HG03565 (cell line): Measurements from ENCODE around the gene ASNS.
"Not testable (repeated sequence)": the region's sequence is repeated elsewhere in the genome, so short reads cannot be mapped to it uniquely, and the experiment has no call there.

ENCODE experiments used
- ATAC-seq: cut with Tn5 transposase; IDR thresholded peaks from one replicate; pipeline ENCODE4 v1.9.1; 2021; ENCODE audit warnings: mild to moderate bottlenecking, moderate library complexity; ENCODE audit not compliant: unreplicated experiment

Gene ASNS, protein sequence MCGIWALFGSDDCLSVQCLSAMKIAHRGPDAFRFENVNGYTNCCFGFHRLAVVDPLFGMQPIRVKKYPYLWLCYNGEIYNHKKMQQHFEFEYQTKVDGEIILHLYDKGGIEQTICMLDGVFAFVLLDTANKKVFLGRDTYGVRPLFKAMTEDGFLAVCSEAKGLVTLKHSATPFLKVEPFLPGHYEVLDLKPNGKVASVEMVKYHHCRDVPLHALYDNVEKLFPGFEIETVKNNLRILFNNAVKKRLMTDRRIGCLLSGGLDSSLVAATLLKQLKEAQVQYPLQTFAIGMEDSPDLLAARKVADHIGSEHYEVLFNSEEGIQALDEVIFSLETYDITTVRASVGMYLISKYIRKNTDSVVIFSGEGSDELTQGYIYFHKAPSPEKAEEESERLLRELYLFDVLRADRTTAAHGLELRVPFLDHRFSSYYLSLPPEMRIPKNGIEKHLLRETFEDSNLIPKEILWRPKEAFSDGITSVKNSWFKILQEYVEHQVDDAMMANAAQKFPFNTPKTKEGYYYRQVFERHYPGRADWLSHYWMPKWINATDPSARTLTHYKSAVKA

DNA sequence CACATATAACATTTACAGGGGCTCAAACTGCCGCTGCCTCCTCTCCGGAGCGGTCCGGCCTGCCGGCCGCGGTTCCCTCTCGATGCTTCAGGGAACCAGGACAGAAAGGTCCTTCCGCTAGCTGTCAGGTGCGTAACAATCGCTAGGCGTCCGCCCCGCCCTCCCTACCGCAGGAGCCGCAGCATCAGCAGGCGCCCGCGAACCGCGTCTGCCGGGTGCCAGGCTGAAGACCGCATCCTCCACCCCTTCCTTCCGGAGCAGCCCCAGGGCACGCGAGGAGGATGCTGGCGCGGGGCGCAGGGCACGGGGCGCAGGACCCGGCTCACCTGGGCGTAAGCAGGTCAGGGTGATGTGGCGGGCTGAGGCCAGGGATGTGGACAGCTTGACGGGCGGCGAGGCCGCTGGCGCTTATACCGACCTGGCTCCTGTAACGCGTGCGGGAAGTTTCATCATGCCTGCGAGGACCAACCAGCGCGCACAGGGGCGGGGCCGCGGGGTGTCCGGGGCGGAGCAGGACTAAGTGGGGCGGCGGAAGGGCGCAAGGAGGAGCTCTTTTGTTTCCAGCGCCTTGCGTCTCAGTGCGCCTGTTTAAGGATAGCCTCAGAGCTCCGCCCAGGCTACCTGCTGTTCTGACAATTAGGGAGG is at the start of gene ASNS:
Gene ASNS (minus strand): TSS at position 384 of the 645 bp plus-strand sequence. CDS start 3,252 bp downstream, outside the sequence.
- ATAC-seq = peak; percentile 98

DNA sequence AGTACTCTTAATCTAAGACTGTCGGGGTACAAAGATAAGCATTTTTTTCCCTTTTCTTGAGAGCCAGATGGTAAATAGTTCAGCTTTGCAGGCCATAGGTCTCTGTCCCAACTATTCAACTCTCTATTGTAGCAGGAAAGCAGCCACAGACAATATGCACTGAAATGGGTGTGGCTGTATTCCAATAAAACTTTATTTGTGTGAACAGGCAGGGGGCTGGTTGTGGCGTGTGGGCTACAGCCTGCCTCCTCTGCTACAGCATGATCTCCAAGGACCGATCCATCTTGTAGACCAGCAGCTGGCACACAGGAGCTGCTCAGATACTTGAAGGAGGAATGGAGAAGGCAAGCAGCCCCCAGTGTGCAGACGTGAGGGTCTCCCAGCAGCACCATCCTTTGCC is 49.0 kb upstream of the ASNS start:
- ATAC-seq = not testable (repeated sequence)

DNA sequence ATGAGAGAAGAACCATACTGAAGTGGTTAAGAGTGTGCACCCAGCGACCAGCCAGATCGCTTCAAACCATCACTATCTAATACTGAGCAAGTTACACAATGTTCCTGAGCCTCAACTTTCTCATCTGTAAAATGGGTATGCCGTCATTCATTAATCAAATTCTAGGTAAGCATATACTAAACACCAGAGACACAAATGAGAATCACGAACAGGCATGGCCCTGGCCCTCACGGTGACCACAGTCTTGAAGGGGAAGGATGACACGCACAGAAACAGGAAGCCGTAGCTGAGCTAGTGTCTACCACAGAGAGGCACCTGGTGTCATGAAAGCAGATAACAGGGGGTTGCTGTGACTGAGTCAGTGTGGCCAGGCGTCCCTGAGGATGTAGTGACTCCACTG is 43.1 kb upstream of the ASNS start:
- not testable (repeated sequence) for ATAC-seq

DNA sequence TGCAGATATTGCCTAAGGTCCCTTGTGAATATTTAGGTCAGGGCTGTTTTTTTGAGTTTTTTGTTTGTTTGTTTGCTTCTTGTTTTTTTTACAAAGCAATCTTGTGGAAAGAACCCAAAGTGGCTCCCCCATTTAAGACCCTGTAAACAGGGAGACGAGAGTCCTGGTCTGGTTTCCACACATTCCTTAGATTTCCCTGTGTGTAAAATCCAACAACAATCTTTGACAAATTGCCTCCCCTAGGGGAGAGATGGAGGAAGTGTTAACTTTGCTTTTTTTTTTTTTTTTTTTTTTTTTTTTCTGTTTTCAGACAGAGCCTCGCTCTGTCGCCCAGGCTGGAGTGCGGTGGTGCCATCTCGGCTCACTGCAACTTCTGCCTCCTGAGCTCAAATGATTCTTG is 40.1 kb upstream of the ASNS start:
- ATAC-seq = not testable (repeated sequence)

DNA sequence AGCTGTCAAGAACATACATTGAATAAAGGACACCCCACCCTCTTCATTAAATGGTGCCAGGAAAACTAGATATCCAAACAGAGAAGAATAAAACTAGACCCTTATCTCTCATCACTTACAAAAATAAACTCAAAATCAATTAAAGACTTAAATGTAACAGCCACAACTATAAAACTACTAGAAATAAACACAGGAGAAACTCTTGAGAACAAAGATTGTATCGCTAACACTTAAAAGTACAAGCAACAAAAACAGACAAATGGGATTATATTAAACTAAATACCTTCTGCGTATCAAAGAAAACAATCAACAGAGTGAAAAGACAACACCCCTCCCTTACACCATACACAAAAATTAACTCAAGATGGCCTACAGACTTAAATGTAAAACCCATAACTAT is 24.7 kb upstream of the ASNS start:
- ATAC-seq = not testable (repeated sequence)

DNA sequence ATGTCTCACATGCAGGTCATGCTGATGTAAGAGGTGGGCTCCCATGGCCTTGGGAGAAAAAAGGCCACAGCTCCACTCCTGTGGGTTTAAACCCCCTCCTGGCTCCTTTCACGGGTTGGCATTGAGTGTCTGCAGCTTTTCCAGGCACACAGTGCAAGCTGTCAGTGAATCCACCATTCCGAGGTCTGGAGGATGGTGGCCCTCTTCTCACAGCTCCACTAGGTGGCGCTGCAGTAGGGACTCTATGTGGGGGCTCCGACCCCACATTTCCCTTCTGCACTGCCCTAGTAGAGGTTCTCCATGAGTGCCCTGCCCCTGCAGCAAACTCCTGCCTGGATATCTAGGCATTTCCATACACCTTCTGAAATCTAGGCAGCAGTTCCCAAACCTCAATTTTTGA is 19.5 kb upstream of the ASNS start:
- not testable (repeated sequence) for ATAC-seq

DNA sequence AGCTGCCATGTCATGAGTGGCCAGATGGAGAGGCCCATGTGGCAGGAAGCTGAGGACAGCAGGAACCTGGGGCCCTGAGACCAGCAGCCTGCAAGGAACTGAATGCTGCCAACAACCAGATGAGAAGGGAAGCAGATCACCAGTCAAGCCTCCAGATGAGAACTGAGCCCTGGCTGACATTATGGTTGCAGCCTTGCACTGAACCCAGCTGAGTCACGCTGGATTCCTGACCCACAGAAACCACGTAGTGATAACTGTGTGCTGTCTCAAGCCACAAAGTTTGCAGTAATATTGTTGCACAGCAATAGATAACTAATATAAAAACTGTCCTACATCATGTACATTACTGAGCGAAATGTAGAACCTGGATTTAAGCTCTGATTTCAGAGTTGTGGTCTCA is 7.3 kb upstream of the ASNS start:
- not testable (repeated sequence) for ATAC-seq

DNA sequence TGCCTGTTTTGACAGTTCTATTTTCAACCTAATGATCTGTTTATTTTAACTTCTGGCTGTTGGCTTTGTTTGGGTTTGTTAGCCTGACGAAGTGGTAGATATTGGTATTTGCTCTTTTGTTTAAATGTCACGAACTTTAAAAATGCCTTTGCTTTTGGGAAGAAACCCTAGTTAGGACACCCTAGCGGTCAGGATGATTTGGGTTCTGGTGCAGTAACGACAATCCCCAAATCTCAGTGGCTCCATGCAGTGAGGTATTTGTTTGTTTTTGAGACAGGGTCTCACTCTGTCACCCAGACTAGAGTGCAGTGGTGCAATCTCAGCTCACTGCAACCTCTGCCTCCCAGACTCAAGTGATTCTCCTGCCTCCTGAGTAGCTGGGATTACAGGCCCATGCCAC is 2.7 kb upstream of the ASNS start:
- not testable (repeated sequence) for ATAC-seq

DNA sequence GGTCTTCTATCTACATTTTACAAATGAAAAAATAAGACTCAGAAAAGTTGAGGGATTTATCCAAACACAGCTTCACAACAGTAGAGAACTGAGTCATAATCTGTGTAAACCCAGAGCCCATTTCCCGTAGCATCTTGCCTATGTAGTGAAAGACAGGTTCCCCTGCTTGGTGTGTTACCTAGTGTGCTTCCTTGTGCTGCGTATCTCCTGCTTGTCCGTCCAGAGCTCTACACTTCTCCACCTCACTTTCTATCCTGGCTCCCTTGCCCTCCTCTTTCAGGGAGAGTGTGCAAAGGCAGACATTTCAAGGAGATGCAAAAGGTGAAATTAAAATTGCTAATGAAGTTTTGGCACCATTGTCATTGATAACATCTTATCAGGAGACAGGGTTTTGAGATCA is 1.4 kb upstream of the ASNS start:
- no peak for ATAC-seq

DNA sequence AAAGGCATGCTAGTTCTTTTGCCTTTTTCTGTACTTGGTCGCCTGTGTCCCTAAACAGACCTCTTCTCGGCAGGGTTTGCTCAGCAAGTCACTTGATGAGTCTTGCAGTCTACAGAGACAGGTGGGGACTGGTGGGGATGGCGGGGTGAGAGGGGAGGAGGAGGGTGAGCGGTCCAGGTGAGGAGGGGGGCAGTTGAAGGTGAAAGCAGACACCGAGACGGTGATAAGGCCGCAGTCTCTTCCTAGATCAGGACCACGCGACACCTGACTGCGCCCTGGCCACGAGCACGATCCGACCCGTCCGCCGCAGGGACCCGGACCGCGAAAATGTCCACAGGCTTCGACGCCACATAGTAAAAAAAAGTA is 566 bp downstream of the ASNS start:
- no peak for ATAC-seq

DNA sequence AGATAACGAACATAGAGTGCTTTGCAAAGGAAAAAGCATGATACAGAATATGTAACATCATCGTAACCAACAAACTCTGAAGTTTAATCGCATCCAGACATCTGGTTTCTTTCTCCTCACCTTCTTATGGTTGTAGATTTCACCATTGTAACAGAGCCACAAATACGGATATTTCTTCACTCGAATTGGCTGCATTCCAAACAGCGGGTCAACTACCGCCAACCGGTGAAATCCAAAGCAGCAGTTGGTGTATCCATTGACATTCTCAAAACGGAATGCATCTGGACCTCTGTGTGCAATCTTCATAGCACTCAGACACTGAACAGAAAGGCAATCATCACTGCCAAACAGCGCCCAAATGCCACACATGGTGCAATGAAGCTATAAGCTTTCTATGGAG is 3.4 kb downstream of the ASNS start:
- ATAC-seq = no peak

DNA sequence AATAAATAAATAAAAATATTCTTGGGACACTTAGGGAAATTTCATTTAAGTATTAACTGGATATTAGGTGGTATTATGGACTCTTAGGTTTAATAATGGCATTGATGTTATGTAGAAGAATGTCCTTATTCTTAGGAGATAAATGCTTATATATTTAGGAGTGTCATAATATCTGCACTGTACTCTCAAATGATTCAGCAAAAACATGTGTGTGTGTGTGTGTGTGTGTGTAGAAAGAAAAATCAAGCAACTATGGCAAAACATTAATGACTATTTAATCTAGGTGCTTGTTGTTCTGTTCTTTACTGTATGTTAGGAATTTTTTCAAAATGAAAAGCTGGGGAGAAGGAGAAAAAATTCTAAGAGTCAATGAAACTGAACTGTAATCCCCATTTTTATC is 3.9 kb downstream of the ASNS start:
- no peak for ATAC-seq

DNA sequence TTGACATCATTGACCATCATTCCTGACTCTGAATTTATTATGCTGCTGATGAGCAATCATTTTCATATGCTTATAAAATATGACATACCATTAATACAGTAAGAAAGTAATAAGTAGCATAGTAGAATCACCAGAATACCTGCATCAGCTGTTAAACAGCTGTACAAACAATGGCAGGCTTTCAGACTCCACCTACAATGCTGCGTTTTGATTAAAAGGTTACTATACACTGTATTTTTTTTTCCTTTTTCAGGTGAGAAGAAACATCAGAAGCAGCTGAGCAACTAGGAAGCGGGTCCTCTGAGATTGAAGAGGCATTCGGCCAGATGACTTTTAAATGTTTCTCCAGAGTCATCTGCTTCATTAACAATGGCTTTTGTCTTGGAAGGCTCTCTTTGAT is 7.1 kb downstream of the ASNS start:
- ATAC-seq = no peak

DNA sequence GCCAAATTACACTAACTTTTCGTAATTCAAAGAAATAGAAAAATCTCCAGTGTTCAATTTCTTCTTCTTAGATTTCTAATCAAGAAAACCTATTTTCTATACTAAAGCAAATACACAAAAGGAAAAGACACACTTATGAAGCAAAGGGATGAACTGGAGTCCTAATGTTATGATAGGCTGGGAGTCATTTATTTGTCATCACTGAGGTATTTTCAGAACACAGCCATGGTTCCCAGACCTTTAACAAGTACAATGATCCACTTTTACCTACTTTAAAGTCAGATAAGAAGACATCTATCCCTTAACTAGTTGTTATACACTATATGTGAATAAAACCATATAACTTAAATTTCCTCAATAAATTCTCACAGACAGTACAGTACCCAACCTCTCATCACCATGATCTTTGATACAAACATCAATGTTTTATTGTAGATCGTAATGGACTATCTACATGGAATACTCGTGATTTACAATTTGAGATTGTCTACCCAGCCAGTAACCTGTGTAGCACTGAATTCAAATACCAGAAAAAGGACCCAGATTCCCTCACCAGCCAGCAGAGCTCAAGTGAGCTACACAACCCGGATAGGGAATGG is 12.5 kb downstream of the ASNS start:
- ATAC-seq = no peak

DNA sequence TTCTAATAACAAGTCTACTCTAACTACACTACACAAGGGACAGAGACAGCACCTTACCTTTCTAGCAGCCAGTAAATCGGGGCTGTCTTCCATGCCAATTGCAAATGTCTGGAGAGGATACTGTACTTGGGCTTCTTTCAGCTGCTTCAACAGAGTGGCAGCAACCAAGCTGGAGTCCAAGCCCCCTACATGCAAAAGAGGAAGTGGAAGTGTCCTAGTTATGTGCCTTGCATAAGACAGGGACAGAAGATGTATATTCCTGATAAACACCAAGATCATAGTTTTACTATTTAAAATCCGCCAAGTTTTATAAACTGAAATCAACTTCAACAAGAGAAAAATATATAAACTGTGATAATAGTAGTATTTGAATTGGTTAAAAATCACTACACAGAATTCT is 14.0 kb downstream of the ASNS start:
- no peak for ATAC-seq

DNA sequence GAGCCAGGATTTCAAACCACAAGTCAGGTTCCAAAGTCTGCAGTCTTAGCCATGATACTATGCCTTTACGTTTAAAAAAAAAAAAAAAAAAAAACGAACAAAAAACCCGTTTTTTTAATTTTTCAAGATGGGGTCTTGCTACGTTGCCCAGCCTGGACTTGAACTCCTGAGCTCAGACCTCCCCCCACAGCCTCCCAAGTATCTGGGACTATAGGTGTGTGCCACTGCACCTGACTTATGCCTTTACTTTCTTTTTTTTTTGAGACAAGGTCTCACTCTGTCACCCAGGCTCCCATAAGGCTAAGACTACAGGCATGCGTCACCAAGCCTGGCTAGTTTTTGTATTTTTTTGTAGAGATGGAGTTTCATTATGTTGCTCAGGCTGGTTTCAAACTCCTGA is 14.7 kb downstream of the ASNS start:
- no peak for ATAC-seq

DNA sequence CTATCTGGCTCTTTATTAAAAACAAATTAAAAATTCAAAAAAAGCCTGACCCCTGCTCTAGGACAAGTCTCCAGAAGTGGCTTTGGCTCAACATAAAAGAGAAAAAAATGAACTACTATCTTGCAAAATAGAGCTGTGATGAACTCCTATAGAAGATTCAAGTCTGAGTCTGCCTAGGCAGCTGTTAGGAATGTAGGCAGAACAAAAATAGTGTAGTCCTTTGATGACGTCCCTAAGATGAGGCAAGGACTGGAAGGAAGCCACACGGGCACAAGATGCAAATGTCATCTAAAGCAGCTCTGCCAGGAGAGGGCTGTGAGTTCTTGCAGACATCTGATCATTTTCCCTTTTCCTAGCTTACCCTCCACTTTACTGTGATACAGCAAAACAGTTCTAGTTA is 20.5 kb downstream of the ASNS start:
- no peak for ATAC-seq

DNA sequence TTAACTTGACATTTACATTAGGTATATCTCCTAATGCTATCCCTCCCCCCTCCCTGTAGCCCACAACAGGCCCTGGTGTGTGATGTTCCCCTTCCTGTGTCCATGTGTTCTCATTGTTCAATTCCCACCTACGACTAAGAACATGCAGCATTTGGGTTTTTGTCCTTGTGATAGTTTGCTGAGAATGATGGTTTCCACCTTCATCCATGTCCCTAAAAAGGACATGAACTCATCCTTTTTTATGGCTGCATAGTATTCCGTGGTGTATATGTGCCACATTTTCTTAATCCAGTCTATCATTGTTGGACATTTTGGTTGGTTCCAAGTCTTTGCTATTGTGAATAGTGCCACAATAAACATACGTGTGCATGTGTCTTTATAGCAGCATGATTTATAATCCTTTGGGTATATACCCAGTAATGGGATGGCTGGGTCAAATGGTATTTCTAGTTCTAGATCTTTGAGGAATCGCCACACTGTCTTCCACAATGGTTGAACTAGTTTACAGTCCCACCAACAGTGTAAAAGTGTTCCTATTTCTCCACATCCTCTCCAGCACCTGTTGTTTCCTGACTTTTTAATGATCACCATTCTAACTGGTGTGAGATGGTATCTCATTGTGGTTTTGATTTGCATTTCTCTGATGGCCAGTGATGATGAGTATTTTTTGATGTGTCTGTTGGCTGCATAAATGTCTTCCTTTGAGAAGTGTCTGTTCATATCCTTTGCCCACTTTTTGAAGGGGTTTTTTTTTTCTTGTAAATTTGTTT is 21.8 kb downstream of the ASNS start:
- not testable (repeated sequence) for ATAC-seq

DNA sequence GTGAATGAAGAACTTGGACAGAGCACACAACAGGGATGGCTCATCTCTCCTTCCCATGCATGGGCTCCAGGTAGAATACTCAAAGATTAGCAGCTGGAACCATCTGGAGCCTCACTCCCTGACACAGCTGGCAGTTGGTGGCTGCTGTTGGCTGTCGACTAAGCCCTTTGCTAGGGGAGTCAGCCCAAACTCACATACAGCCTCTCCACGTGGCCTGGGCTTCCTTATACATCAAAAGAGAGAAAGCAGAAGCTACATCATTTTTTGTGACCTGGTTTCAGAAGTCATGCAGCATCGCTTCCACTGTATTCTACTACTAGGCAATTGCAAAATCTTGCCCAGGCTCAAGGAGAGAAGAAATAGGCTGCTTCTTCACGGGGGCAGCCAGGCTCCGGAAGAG is 24.4 kb downstream of the ASNS start:
- ATAC-seq = no peak

DNA sequence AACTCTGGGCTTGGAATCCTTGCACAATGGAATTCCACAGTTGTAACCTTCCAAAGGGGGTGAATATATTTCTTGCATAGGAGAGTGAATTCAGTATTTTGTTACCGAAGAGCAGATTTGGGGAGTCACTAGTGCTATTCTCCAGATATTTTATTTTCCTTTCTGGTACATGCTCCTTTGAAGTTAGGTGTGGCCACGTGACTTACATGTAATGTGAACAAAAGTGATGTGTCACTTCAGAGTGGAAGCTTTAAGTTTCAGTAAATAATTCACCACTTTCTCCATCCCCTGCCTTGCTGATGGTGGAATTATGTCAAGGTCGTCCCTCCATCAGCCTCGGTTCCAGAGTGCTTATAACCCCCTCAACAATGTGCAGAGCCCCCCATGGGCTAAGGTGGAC is 25.3 kb downstream of the ASNS start:
- ATAC-seq = no peak

DNA sequence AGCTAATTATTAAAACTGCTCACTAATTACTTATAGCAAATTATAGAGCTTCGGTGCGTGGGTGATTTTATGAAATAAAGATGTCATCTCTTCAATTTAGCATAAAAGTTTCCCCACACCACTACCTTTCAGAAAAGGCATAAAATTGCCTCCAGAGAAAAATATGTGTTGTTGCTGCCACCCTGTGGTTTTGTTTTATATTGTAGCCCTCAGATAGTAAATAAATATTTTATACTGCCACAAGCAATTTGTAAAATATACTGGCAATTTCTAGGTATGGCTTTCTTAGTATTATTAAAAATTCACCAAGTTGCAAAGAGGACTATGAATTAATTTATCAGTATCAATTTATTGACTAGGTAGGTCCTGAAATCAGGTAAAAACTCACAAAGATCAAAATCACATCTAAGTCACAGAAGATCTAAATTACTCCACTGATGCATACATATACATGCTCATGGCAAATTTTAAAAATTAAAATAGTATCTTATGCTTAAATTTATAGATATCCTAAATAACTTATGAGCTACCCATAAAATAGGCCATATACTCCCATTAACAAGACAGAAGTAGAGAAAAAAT is 26.5 kb downstream of the ASNS start:
- no peak for ATAC-seq
